ENCODE results near the gene AGBL1.

Gene AGBL1

DNA sequence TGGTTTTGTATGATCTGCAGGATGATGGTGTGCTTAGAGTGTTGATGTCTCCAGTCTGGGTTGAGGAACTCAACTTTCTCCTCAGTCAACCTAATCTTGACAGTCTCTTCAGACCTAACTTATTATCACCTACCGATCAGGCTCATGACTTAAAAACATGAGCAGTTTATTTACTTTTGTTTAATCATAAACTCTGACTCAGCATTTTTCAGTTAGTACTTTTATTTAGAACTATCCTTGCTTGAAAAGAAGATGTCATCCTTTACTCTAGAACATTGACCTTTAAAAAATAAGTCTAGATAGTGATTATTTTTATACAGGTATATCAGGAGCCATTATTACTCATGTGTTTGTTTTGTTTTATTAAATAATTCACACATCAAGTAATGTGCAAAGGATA, 414.8 kb downstream of the AGBL1 start:
- no peak overlapping the region for H3K4me3 ChIP-seq (ENCODE audit: low read depth, low read length)
- POLR2A ChIA-PET, result no interaction called here
- CTCF ChIA-PET, result no interaction called here
- no peak for DNase-seq (ENCODE audit: low read depth, low spot score)
- TF ChIP-seq, protein P1, sequence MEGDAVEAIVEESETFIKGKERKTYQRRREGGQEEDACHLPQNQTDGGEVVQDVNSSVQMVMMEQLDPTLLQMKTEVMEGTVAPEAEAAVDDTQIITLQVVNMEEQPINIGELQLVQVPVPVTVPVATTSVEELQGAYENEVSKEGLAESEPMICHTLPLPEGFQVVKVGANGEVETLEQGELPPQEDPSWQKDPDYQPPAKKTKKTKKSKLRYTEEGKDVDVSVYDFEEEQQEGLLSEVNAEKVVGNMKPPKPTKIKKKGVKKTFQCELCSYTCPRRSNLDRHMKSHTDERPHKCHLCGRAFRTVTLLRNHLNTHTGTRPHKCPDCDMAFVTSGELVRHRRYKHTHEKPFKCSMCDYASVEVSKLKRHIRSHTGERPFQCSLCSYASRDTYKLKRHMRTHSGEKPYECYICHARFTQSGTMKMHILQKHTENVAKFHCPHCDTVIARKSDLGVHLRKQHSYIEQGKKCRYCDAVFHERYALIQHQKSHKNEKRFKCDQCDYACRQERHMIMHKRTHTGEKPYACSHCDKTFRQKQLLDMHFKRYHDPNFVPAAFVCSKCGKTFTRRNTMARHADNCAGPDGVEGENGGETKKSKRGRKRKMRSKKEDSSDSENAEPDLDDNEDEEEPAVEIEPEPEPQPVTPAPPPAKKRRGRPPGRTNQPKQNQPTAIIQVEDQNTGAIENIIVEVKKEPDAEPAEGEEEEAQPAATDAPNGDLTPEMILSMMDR (IDR thresholded peaks at IDR 0.05; ENCODE audit: insufficient read depth, low read length, missing control alignments), result no peak

DNA sequence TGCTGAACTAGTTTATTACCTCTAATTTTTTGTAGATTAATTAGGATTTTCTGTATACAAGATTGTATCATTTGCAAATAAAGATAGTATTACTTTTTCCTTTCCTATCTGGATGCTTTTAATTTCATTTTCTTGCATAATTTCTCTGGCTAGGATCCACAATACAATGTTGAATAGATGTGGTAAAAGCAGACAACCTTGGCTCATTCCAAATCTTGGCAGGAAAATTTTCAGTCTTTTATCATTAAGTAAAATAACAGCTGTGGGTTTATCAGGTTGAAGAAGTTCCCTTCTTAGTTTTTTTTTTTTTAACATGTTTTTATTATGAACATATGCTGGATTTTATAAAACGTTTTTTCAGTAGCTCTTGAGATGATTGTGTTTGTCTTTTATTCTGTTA, 422.6 kb downstream of the AGBL1 start:
- no peak overlapping the region for H3K4me3 ChIP-seq (ENCODE audit: low read depth, low read length)
- ChIA-PET CTCF (no interaction called here), POLR2A (no interaction called here)
- DNase-seq (ENCODE audit: low read depth, low spot score), result no peak
- TF ChIP-seq, protein P1 (IDR thresholded peaks at IDR 0.05; ENCODE audit: insufficient read depth, low read length, missing control alignments), result no peak

- CTCF ChIA-PET, result no interaction called here
Observed at GRCh38 chr15:86505951-86506350, 426.3 kb downstream of the AGBL1 start.

GRCh38 chr15:86506401-86506800, 426.7 kb downstream of the AGBL1 start:
- TF ChIP-seq, protein P1 (IDR thresholded peaks at IDR 0.05; ENCODE audit: insufficient read depth, low read length, missing control alignments), result no peak
- ChIA-PET POLR2A (no interaction called here), CTCF (no interaction called here)
- no peak for DNase-seq (ENCODE audit: low read depth, low spot score)
- H3K4me3 ChIP-seq (ENCODE audit: low read depth, low read length), result no peak overlapping the region

More at GRCh38 chr15:86505951-86506350, 426.3 kb downstream of the AGBL1 start:
- no peak overlapping the region for H3K4me3 ChIP-seq (ENCODE audit: low read depth, low read length)
- TF ChIP-seq, protein P1 (IDR thresholded peaks at IDR 0.05; ENCODE audit: insufficient read depth, low read length, missing control alignments), result no peak
- POLR2A ChIA-PET, result no interaction called here
- no peak for DNase-seq (ENCODE audit: low read depth, low spot score)

GRCh38 chr15:86515625-86516024, 436.0 kb downstream of the AGBL1 start:
- H3K4me3 ChIP-seq (ENCODE audit: low read depth, low read length), result no peak overlapping the region
- TF ChIP-seq, protein P1 (IDR thresholded peaks at IDR 0.05; ENCODE audit: insufficient read depth, low read length, missing control alignments), result no peak
- POLR2A ChIA-PET, result no interaction called here
- DNase-seq (ENCODE audit: low read depth, low spot score), result no peak
- CTCF ChIA-PET, result no interaction called here

- DNase-seq (ENCODE audit: low read depth, low spot score), result no peak
- CTCF ChIA-PET, result no interaction called here
- POLR2A ChIA-PET, result no interaction called here
- TF ChIP-seq, protein P1 (IDR thresholded peaks at IDR 0.05; ENCODE audit: insufficient read depth, low read length, missing control alignments), result no peak
- H3K4me3 ChIP-seq (ENCODE audit: low read depth, low read length), result no peak overlapping the region
Observed at GRCh38 chr15:86522721-86523120, 443.1 kb downstream of the AGBL1 start.
